ENCODE results near the gene OIT3.
"Not testable (repeated sequence)": the region's sequence is repeated elsewhere in the genome, so short reads cannot be mapped to it uniquely, and the experiment has no call there.

The OIT3 gene

DNA sequence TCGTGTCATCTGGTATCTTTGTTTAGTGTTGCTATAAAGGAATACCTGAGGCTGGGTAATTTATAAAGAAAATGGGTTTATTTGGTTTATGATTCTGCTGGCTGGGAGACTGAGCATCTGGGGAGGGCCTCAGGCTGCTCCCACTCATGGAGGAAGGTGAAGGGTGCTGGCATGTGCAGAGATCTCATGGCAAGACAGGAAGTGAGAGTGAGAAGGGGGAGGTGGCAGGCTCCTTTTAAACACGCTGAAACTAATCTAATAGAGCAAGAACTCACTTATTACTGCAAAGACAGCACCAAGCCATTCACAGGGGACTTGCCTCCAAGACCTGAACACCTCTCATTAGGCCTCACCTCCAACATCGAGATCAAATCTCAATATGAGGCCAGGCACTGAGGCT is 11.3 kb downstream of the OIT3 start:
- DNase-seq, result no peak

DNA sequence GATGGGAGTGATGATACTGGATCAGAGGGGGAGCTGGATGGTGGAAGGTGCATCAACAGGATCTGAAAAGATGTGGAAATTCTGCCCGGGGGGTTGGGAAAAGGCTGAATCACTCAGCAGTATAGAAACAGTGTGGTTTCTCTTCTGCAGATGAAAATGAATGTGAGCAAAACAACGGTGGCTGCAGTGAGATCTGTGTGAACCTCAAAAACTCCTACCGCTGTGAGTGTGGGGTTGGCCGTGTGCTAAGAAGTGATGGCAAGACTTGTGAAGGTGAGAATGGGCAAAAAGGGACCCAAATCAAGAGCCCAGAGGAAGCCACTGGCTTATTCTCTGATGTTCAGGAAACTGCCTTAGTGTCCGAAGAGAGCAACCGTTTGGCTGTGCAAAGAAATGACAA is 12.9 kb downstream of the OIT3 start:
- no peak for DNase-seq

DNA sequence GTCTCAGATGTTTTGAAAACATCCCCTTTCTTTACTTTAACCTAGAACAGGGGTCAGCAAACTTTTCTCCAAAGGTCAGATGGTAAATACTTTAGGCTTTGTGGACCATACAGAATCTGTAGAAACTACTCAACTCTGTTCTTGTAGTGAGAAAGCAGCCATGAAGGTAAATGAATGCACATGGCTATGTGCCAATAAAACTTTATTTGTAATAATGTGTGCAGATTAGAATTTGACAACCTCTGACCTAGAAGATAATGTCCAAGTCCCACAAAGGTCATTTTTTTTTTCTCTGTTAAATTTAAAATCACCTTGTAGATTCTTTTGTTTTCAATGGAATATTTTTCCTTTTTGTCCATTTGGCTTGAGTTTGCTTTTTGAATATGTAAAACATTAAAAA is 17.2 kb downstream of the OIT3 start:
- no peak for DNase-seq

DNA sequence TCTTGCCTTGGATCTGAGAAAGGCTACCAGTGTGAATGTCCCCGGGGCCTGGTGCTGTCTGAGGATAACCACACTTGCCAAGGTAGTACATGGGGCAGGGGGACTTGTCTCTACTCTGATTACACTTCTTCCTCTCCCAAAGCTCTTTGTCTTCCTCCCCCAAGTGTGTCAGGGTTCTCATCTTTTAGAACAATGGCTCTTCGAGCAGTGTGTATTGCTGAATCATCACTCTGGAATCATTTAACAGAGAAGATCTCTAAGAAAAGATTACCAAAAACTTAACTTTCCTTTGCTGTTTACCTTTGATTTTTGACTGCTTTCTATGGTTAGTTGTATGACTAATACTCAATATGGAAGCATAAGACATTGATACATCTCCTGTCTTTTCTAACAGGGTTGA is 18.2 kb downstream of the OIT3 start:
- DNase-seq, result no peak

DNA sequence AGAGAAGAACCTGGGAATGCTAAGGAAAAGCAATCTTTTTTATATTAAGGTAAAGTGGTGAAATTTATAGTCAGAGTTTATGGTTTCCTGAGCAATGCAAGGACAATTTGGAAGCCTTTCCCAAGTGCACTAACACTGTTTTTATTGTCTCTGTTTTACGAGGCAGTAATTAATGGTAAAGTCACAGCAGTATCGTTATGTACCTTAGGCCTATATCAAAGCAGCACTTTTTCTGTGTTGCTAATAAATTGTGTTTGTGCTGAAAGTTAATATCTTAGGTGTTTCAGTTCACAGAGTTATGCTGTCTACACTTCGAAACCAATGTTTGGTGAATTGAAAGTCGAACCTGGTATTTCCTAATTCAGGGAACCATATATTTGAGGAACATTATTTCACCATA is 19.2 kb downstream of the OIT3 start:
- DNase-seq, result no peak

DNA sequence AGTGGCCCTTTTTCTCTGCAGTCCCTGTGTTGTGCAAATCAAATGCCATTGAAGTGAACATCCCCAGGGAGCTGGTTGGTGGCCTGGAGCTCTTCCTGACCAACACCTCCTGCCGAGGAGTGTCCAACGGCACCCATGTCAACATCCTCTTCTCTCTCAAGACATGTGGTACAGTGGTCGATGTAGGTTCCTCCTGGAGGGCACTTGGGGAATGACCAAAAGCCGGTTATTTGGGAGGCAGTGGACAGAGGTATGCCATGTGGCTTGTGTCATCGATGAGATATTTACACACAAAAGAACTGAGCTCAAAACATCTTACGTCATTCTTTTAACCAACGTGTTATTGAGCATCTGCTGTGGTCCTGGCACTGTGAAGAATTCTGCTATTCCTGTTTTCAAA is 19.7 kb downstream of the OIT3 start:
- no peak for DNase-seq

DNA sequence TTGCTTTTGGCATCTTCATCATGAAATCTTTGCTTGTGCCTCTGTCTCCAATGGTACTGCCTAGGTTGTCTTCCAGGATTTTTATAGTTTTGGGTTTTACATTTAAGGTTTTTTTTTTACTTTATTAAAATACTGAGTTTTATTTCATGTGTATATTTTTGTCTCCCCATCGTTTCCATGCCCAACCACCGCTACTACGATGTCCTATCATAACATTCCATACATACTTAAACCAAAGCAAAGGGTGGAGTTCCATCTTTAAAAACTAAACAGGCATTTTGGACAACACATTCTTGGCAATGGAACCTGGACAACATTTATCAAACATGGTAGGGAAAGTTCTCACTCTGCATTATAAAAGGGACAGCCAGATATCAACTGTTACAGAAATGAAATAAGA is 23.7 kb downstream of the OIT3 start:
- DNase-seq, result not testable (repeated sequence)

DNA sequence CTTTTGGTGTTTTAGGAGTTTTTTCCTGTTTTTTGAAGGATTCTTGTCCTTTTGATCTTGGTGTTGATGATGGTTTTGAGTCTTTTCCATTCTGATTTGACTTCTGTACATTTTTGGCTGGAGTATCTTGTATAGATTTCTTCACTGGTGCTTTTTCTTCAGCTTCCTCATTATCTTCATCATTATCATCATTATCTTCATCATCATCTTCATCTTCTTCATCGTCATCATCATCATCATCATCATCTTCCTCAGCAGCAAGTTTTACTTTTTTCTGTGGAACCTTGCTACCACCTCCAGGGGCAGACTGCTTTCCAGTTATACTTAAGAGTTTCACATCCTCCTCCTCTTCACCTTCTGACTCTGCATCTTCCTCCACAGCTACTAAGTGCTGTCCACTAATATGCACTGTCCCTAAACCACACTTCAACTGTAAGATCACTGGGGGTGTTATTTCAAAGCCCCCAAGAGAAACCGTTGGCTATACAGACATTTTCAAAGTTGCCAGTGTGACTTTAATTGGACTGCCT is 24.3 kb downstream of the OIT3 start:
- not testable (repeated sequence) for DNase-seq

DNA sequence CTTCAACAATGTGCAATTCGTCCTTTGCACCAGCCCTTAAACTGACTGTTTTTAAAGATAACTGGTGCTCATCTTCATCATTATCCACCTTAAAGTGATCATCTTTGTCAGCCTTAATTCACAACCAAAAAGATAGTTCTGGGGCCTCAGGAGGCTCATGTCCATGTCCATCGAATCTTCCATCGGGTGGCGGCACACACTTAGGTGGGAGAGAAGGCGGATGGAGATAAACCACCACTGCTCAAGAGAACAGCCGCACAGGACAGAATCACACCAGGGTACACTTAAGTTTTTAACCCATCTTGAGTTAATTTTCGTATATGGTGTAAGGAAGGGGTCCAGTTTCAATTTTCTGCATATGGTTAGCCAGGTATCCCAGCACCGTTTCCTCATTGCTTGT is 24.8 kb downstream of the OIT3 start:
- no peak for DNase-seq

DNA sequence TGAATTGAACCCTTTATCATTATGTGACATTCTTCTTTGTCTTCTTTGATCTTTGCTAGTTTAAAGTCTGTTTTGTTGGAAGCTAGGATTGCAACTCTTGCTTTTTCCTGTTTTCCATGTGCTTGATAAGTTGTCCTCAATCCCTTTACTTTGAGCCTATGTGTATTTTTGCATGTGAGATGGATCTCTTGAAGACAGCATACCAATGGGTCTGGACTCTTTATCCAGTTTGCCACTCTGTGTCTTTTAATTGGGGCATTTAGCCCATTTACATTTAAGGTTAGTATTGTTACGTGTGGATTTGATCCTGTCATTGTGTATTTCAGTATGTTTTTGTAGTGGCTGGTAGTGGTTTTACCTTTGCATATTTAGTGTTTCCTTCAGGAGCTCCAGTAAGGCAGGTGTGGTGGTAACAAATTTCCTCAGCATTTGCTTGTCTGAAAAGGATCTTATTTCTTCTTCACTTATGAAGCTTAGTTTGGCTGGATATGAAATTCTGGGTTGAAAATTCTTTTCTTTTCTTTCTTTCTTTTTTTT is 27.7 kb downstream of the OIT3 start:
- DNase-seq, result not testable (repeated sequence)

DNA sequence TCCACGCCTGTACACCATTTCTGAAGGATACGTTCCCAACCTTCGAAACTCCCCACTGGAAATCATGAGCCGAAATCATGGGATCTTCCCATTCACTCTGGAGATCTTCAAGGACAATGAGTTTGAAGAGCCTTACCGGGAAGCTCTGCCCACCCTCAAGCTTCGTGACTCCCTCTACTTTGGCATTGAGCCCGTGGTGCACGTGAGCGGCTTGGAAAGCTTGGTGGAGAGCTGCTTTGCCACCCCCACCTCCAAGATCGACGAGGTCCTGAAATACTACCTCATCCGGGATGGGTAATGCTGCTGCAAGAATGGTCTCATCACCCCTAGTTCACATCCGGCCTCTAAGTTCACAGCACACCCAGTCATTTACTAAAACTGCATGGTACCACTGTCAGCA is 30.8 kb downstream of the OIT3 start:
- no peak for DNase-seq

DNA sequence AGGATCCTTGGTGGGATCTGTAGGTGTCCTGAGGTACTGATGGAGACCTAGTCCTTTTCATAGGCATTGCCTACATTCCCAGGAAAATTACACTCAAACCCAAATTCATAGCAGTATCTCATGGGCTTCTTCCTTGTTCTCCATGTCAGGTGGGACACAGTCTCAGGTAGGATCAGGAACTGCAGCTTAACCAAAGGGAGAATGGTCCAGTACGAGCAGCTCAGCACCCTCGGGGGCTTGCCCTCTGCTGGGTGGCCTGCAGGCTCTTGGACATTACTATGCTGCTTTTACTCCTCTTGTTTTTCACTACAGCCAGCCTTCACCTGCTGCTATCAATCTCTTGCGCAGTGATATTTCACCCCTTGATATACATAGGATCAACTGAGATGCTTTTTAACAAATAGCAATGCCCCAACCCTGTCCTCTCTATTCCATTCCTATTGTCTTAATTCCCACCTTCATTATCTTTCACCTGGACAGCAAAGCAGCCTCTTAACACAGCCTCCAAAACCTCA is 32.5 kb downstream of the OIT3 start:
- DNase-seq, result no peak

DNA sequence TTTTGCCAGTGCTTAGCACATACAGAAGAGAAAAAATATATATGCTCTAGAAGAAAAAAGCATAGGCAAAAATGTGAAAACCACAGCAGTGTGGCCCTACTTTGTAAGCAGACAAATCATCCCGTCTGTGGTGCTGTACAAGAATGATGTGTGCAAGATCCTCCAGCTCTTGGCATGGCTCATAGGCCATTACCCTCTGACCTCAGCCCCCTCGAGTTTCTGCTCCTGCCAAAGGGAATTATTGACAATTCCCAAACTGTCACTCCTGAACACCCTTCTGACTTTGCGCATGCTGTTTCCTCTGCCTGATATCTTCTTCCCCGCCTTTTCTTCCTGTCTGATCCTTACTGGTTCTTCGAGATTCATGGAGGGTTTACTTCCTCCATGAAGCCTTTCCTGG is 33.9 kb downstream of the OIT3 start:
- no peak for DNase-seq

DNA sequence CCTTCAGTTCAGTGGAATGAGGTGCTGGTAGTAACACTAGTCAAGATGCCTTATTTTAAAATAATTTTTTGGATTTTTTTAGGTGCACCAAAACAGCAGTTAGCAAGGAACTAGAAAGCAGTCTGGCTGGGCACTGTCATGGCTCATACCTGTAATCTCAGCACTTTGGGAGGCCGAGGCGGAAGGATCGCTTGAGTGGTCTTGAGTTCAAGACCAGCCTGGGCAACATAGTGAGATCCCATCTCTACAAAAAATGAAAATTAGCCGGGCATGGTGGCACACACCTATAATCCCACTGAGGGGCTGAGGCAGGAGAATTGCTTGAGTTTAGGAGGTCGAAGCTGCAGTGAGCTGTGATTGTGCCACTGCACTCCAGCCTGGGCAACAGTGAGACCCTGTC is 35.3 kb downstream of the OIT3 start:
- DNase-seq, result no peak

DNA sequence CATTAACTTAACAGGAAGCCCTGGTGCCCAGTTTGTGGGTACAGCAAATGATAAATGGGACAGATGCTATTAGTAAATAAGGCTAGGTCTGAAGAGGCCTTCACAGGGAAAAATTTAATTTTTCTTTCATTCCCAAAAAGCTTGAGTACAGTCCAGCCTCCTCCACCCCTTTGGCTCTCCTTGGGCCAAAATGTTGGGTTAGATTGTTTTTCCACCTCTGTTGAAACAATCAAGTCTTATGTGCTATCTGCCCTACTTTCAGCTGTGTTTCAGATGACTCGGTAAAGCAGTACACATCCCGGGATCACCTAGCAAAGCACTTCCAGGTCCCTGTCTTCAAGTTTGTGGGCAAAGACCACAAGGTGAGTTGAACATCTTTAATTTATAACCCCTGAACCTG is 36.7 kb downstream of the OIT3 start:
- no peak for DNase-seq

DNA sequence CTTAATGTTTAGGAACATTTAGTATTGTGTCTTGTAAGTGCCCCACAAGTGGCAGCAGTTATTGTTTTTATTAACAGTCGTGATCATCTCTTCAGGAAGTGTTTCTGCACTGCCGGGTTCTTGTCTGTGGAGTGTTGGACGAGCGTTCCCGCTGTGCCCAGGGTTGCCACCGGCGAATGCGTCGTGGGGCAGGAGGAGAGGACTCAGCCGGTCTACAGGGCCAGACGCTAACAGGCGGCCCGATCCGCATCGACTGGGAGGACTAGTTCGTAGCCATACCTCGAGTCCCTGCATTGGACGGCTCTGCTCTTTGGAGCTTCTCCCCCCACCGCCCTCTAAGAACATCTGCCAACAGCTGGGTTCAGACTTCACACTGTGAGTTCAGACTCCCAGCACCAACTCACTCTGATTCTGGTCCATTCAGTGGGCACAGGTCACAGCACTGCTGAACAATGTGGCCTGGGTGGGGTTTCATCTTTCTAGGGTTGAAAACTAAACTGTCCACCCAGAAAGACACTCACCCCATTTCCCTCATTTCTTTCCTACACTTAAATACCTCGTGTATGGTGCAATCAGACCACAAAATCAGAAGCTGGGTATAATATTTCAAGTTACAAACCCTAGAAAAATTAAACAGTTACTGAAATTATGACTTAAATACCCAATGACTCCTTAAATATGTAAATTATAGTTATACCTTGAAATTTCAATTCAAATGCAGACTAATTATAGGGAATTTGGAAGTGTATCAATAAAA is 38.9 kb downstream of the OIT3 start:
- DNase-seq, result no peak

DNA sequence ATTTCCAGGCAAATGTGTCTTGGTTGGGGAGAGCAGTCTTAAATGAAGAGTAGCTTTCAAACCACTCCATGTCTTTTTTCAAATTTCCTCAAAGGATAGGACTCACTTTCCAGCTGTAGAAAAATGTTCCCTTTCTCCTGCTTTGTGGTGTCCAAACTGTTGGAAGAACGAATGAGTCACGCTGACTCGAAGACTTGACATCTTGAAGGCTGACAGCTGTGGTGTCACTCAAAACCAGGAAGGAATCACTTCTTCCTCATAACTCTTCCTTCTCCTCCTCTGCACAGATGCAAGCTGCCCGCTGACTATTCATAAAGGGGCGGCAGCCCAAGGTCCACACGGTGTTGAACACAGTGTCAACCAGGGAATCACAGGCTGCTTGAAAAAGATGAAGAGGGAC is 41.8 kb downstream of the OIT3 start:
- DNase-seq, result no peak

DNA sequence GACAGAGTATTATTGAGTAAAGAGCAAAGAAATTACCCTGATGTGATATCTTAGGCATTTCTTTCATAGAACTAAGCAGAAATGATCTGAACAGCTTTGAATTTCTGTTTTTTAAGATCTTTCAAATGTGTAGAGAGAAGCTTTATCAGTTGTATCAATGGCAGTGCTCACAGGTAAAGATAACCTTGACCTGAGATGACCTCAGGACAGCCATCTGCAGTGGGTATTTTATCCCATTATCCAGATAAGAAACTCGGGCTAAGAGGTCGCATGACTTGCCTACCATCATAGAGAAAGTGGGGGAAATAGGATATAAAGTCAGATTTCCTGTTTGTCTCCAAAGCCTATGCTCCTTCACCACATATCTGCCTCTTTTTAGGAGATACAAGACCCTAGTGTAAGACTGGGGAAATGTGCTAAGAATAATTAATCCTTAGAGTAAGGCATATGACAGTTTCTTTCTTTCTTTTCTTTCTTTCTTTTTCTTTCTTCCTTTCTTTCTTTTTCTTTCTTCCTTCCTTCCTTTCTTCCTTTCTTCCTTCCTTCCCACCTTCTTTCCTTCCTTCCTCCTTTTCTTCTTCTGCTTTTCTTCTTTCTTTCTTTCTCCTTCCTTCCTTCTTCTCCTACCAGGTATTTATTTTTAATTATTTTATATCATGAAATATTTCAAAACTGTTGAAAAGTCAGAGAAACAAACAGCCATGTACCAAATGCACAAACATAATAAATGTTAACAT is 50.1 kb downstream of the OIT3 start:
- DNase-seq, result no peak

DNA sequence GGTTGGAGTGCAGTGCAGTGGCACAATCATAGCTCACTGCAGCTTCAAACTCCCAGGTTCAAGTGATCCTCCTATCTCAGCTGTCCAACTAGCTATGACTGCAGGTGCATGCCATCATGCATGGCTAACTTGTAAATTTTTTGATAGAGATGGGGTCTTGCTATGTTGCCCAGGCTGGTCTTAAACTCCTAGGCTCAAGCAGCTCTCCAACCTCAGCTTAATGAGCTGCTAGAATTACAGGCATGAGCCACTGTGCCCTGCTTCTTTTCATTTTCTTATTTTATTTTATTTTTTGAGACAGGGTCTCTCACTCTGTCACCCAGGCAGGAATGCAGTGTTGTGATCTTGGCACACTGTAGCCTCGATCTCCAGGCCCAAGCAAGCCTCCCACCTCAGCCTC is 53.4 kb downstream of the OIT3 start:
- DNase-seq, result no peak

DNA sequence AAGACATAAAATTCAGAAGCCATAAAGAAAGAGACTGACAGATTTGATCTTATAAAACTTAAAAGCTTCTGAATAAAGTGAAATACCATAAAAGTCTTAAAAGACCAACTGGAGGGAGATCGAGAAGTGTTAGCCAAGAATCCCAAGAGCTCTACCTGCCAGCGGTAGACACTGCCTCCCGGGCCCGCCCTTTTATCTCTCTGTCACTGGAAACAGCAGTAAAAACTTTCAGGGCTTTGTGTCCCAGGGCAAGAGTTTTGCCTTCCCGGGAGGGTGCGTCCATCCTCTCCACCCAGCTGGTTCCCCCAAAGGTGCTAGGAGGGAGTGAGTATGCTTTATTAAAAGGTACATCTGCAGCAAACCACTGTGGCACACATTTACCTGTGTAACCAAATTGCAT is 55.2 kb downstream of the OIT3 start:
- DNase-seq, result no peak

DNA sequence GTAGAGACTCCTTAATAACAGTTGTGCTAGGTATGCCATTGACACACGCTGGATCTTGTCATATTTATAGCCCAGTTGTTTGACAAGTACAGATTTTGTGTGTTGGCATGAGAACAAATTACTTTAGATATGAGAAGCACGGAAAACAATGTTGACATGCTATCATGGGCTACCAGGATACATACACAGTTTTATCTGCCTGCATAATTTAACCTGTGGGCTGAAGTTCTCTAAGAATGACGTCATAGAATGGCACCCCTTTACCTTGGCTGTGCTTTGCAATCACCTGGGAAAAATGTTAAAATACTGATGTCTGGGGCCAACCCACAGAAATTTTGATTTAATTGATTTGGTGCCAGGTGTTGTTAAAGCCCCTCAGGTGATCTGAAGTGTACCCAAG is 58.2 kb downstream of the OIT3 start:
- no peak for DNase-seq

DNA sequence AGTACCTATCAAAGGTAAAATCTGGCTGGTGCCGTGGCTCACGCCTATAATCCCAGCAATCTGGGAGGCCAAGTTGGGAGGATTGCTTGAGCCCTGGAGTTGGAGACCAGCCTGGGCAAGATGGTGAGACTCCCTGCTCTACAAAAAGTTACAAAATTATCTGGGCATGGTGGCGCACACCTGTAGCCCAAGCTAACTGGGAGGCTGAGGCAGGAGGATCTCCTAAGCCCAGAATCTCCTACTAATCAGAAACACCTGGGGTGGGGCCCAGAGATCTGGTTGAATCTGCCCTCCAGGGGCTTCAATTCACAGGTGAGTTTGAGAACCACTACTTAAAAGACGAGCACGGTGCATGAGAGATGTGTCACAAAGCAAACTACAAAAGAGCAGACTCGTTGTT is 58.6 kb downstream of the OIT3 start:
- DNase-seq, result no peak

DNA sequence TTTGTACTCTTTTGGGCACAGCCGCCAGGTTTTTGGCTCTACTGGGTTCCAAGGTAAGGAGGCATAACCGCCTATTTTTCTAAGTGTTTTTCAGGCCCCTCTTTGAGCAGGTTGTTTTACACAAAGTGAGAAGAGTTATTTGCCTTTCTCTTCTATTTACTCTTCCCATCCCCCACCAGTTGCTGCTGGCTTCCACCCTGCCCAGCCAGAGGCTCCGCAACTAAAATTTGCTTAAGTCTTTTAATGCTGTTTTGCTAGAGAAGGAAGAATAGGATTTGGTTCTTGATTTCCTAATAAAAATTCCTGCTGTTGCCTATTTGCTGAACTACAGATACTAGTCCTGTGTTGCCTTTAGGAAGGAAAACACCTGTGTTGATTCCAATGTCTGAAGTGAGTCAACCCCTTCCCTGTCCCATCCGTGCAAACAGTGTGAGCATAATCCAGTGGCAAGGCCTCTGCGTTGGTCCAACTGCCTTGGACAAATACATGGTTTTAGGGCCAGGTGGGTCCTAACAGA is 59.2 kb downstream of the OIT3 start:
- no peak for DNase-seq

DNA sequence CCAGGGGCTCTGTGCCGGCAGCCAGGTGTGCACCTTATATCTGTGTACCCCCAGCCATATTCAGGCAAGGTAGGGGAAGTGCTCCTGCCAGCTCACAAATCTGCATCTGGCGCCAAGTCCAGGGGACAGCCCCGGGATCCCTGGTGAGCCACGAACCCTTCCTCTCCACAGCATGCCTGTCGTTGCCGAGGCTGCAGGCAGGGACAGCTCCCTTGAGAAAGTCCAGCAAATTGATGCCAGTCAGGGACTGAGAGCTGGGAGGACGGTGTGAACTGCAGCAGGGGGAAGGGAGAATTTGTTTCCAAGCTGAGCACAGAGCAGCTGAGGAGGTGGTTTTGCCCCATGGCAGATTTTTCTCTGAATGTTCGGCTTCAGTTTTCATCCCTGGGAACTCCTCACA is 60.1 kb downstream of the OIT3 start:
- no peak for DNase-seq
